ENCODE data around the gene TANK.
A peak's percentile ranks its signal among the peaks of the same experiment; 100 is the strongest.
"Not testable (repeated sequence)": the region's sequence is repeated elsewhere in the genome, so short reads cannot be mapped to it uniquely, and the experiment has no call there.

TANK gene, protein sequence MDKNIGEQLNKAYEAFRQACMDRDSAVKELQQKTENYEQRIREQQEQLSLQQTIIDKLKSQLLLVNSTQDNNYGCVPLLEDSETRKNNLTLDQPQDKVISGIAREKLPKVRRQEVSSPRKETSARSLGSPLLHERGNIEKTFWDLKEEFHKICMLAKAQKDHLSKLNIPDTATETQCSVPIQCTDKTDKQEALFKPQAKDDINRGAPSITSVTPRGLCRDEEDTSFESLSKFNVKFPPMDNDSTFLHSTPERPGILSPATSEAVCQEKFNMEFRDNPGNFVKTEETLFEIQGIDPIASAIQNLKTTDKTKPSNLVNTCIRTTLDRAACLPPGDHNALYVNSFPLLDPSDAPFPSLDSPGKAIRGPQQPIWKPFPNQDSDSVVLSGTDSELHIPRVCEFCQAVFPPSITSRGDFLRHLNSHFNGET

DNA sequence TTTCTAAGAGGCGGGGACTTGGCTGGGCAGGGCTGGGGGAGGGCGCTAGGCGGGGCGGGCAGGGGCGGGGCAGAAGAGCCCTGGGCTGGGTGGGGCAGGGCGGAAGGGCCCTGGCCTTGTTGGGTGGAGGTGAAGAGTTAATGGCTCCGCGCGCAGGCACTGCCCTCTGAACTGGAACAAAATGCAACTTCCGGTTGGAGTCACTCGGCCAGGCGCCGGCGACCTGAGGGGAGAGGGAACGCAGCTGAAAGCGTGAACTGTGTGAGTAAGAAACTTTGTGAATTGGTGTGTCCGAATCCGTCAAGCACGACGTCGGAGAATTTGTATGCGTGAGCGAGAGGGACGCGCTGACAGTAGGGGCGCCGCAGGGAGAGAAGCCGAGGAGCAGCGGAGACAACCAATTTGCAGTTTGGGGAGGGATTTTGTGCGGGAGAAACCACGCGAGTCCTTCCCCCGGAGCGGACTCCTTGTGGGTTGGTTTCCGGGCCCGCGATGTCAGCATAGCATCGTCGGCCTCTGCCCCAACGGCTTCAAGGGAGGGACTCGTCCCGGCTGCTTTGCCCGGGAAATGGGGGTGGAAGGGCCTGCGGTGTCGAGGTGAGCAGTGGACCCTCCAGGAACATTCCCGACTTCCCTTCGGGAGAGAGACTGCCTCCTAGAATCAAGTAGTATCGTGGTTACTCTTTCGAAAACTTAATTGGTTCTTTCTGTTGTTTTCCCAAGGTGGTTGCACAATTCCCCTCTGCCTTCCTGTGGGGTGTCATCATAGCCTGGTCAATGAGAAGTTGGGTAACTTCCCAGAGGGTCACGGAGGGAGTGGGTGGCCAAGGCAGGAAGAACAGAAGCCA lies at the start of gene TANK:
TSS of gene TANK (plus strand) at position 203 of the 848 bp plus-strand sequence. CDS start 19,235 bp downstream, outside the sequence.
- DNase-seq, result peak; percentile 98

DNA sequence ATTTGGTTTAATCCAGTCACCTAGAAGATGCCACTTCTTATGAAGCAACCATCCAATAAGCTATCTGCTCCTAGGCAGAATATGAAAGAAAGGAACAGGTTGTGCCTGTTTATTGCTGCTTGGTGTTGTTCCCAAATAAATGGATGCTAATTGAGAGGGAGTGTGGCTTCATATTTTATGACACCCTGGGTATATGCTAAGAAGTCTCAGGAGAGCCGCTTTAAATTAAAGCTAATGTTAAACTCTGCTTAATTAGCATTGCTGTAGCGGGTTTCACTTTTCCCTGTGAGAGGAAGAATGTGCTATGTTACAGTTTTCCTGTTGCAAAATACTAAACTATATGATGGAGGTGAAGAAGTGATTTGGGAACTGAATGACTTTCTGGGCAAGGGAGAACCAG lies 48.7 kb upstream of the TANK start:
- DNase-seq, result no peak

DNA sequence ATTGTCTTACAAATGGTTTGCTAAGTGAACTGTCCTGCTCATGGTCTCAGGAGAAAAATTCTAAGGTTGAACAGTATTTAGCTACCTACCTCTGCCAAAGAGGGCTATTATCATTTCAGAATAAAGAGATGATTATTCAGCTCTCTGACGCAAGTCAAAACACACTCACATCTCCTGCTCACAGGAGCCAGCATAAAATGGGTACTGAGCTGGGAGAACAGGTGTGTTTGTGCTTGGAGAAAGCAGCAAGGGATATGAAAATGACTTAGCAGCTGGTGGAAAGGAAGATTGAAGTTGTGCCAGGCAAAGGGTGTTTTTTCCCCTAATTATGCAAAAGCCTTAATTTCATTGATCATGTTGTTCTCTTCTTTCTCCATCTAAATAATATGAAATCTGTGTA lies 47.3 kb upstream of the TANK start:
- no peak for DNase-seq

- no peak for DNase-seq
These were observed 46.3 kb upstream of the TANK start for GRCh38 chr2:161113693-161114575.

- DNase-seq, result no peak
These were observed 45.0 kb upstream of the TANK start for GRCh38 chr2:161115205-161115604.

DNA sequence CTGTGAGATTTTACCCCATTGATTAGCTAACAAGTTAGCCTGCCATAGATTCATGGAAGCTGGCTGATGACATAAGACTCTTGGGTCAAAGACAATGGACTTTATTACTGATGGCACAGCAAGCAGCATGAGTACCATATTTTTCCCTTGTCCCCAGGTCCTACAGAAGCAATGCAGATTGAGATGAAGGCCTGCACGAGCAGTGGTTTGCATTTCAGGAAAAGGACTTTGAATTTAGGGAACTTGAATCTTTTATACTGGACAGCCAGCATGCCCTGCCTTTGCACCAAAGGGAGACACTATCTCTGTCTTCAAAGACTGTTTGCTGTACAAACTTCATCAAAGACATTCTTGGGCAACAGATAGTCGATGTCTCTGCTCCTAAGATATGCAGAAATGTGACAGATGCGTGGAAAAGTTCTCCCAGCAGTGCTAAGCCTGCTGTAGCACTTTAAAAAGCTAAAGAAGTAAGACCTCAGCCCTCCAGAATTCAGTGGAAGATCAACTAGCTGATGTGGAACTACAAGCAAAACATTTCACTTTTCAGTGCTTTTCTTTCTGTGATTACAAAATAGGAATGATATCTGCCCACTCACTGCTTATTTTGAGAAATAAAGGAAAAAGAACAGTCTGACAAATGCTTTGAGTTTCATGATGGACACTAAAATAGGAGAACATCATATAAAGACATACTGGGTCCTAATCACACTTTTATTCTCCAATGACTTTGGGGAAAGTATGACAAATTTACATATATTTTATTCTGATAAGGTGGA lies 44.4 kb upstream of the TANK start:
- DNase-seq, result no peak

DNA sequence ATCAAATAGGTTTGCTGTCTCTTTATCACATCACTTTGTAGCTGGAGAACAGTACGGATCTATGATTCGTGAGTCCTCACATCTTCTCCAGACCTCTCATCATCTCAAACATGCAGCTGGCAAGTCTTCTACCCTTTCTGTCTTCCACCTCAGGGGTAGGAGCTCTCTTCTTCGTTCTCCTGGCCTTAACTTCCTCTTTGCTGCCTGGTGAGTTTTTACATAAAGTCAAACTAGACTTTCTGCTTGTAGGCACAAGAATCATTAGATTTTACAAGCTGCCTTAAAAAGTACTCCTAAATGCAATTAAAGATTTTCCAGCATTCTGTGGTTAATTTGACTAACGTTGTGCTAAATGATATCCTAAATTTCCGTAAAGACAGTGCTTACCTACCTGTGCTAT lies 43.7 kb upstream of the TANK start:
- DNase-seq, result no peak

- no peak for DNase-seq
These were observed 42.7 kb upstream of the TANK start for GRCh38 chr2:161117506-161117905.

GRCh38 chr2:161118722-161119121 lies 41.5 kb upstream of the TANK start:
- no peak for DNase-seq

DNA sequence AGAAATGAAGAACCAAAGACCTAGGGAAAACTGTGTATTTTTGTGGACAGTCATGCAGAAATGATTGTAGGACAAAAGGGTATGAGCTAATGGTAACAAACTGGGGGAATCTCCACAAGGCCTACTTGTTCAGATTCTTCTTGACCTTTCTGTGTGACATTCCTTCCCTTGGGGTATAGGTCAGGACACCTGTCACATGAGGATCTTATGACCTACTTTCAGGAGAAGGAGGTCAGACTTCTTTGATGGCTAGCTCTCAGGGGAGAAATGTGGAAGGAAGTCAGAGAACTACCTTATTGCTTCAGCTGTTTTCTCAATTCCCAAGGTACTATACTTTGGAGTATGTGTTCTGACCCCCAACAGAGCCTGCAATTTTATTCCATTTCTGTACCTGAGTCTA lies 40.7 kb upstream of the TANK start:
- DNase-seq, result no peak

- DNase-seq, result no peak
These were observed 39.5 kb upstream of the TANK start for GRCh38 chr2:161120775-161121174.

GRCh38 chr2:161121622-161122021 lies 38.6 kb upstream of the TANK start:
- DNase-seq, result no peak

DNA sequence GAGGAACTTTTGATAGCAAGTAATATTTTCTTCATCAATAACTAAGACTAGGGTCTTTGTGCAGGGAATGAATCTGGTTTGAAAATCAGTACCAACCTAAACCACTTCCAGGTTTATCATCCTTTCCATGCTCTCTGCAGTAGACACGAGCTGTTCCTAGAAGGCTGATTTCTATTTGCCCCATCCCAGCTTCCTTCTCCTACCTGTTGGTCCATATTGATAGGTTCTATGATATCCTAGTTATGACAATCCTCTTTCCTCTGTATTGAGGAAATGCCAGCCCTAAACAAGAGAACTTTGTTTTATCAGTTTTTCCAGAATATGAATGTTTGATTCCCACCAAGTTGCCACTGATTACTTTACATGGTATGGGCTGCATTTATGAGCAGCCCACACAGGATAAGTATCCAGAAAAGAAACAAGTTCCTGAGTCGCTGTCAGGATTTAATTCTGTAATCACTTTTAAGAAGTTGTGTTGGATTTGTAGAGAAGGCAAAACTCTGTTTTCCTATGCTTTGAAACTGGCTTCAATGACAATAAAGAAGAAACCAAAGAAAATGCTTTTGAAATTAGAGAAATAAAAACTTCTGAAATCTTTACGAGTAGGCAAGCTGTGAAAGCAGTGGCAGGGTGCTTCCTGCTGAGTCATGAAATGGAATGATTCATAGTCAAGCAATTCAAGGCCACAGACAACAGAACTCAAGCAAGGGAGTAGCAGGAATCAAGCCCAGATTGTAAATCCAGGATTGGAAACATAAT lies 37.3 kb upstream of the TANK start:
- DNase-seq, result no peak

DNA sequence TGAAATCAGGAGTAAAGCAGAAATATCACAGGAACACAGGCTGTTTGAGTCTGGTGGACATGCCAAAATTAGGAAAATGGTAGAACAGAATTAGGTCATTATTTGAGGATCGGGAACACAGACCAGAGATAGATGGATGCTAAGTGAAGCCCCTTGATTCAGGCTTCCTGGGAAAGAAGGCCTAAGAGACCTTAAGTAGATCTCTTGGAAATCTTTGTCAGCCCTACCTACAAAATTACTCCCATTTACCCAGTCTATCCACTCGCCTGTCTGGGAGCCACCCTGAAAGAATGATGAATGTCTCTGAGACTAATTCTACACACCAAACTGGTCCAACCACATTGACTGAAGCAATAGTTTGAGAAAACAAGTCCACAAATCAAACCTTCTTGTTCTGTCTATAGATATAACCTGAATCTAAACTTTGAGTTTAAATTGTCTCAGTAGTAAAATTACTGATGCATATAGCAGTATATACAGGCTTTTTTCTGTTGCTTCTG lies 36.6 kb upstream of the TANK start:
- no peak for DNase-seq

- DNase-seq, result no peak
These were observed 36.0 kb upstream of the TANK start for GRCh38 chr2:161124201-161124600.

DNA sequence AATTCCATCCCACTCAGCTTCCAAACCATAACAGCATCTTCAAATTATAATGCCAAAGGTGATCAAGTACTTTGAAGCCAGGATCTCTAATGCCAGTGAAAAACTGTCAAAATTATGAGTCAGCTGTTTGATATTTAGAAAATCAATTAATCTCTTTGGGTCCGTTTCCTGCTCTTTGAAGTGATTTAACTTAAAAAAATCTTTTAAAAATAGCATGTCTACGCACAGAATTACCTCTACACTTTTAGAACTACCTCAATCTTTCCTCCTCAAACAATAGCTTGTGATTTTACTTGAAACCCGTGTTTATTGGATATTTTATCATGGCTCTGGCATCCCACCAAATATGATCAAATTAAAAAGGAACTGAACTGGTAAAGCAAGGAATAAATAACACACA lies 31.3 kb upstream of the TANK start:
- no peak for DNase-seq

DNA sequence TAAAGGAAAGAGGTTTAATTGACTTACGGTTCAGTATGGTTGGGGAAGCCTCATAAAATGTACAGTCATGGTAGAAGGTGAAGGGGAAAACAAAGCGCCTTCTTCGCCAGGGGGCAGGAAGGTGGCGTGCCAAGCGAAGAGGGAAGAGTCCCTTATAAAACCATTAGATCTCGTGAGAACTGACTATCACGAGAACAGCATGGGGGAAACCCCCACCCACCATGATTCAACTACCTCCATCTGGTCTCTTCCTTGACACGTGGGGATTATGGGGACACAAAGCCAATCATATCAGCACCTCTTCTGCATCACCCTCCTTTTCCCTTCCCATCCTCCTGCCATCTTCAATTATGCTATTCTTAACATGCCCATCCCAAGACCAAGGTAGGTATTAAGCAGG lies 29.9 kb upstream of the TANK start:
- peak; percentile 40 for DNase-seq

DNA sequence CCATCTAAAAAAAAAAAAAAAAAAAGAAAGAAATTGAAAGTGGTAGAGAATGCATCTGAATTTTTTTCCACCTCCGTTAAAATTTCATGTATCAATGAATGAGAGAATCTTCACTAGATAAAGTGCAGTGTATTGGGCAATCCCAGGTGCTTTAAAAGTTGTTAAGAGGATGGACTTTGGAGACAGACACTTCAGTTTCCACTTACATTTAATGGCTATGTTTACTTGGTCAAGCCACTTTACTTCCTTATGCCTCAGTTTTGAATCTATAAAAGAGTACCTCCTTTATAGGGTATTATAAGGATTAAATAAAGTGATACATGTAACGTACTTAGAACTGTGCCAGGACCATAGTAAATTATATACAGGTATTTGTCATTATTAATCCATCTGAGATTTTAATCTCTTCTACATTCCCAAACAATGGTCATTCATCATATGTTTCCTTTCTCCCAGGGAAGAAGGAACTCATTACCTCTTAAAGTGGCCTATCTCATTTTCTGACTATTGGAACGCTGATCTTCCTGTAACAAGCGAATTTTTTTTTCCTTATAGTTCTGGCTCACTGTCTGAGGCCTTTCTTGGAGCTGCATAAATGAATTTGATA lies 29.1 kb upstream of the TANK start:
- DNase-seq, result no peak

- no peak for DNase-seq
These were observed 28.4 kb upstream of the TANK start for GRCh38 chr2:161131804-161132203.

DNA sequence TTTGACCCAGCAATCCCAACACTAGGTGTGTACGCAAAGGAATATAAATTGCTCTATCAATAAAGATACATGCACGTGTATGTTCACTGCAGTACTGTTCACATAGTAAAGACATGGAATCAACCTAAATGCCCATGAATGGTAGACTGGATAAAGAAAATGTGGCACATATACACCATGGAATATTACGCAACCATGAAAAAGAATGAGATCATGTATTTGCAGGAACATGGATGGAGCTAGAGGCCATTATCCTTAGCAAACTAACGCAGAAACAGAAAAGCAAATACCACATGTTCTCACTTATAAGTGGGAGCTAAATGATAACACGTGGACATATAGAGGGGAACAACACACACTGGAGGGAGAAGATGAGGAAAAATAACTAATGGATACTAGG lies 27.8 kb upstream of the TANK start:
- DNase-seq, result not testable (repeated sequence)

DNA sequence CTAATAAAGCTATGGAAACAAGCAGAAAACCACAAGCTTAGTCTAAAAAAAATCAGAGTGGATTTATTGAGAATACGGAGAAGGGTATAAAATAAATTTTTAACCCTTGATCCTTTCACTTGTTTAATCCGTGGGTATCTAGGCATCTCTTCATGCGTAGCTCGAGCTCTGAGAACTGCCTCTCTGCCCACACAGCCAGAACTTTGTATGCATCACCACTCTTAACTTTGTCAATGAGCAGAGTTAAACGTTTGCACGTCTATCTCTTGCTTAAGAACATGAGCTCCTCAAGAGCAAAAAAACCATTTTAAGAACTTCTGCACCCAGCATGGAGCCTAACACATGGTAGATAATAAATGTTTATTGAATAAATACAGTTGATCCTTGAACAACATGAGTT lies 26.9 kb upstream of the TANK start:
- DNase-seq, result no peak

Measured in NCI-H82 (cell line).